Gastroesophageal sphincter (tissue), 4 donors: ENCODE results near the gene MYO15A. TPM values are rescaled to one million over a fixed set of nuclear protein-coding genes. Genes with fewer than 3 reads are reported as not detected.

Experiments
- ATAC-seq: fragments of 150-250 bp; one replicate; pipeline ENCODE4 v1.9.1; 2016; ENCODE audit warnings: mild to moderate bottlenecking, moderate library complexity
- H3K27ac ChIP-seq, 4 donors: fragments of 200-600 bp; sonication (generic) in 3 of 4; 1 replicate in 3 of 4; 2 replicates in 1 of 4; pipeline ENCODE4 v1.5.1; 2016 to 2019
- H3K27me3 ChIP-seq: fragments of 200-600 bp; sonication (generic); one replicate; pipeline ENCODE4 v1.5.1; 2019
- H3K36me3 ChIP-seq, 2 donors: fragments of 200-600 bp; sonication (generic); one replicate each; pipeline ENCODE4 v1.5.1; 2019; ENCODE audit warnings: control low read depth in 1 of 2
- H3K4me1 ChIP-seq, 3 donors: fragments of 200-600 bp; sonication (generic); 1 replicate in 2 of 3; 2 replicates in 1 of 3; pipeline ENCODE4 v1.5.1; 2016 to 2019; ENCODE audit warnings: control low read depth in 2 of 3
- H3K4me3 ChIP-seq, 2 donors: fragments of 200-600 bp; sonication (generic); one replicate each; pipeline ENCODE4 v1.5.1; 2019; ENCODE audit warnings: mild to moderate bottlenecking in 1 of 2, moderate library complexity in 1 of 2
- H3K9me3 ChIP-seq, 3 donors: fragments of 200-600 bp; sonication (generic); one replicate each; pipeline ENCODE4 v1.5.1; 2017 to 2019; ENCODE audit warnings: control low read depth in 2 of 3
- EP300 ChIP-seq: sonication (generic); formaldehyde crosslinking; IDR thresholded peaks from one replicate; pipeline ENCODE4 v1.6.1; 2017; ENCODE audit warnings: antibody characterized with exemption, mild to moderate bottlenecking
- POLR2A ChIP-seq, 2 donors: fragments of 450-650 bp; IDR thresholded peaks; one replicate each; pipeline ENCODE4 v1.6.1; 2017; ENCODE audit warnings: antibody characterized with exemption in 2 of 2, mild to moderate bottlenecking in 2 of 2, moderate library complexity in 1 of 2
- POLR2AphosphoS5 ChIP-seq: sonication (generic); formaldehyde crosslinking; IDR thresholded peaks from one replicate; pipeline ENCODE4 v1.6.1; 2017; ENCODE audit warnings: antibody characterized with exemption
- WGBS, 2 donors: methylation state at CpG; one replicate each; pipeline ENCODE4 v1.1.5; 2018; ENCODE audit warnings: low coverage in 1 of 2; 5-methylcytosine and 5-hydroxymethylcytosine counted together
- total RNA-seq, 4 donors: library from RNA; depleted of rRNA; stranded (reverse); fragments of >200 nt; gene quantifications; one replicate each; pipeline ENCODE4 v1.1.0, GENCODE V29; 2016
- TF ChIP-seq, protein P1 (sequence below), 4 experiments: fragments of 200-600 bp in 2 of 4; fragments of 450-650 bp in 2 of 4; sonication (generic) in 1 of 4; IDR thresholded peaks; one replicate each; pipeline ENCODE4 v1.5.1; 2017 to 2019; ENCODE audit warnings: antibody characterized with exemption in 4 of 4, mild to moderate bottlenecking in 2 of 4, moderate library complexity in 2 of 4

MYO15A gene
- total RNA-seq, 4 donors from 2014 or later = 0.59 to 1.2 (median 0.70) TPM

GRCh38 chr17:18139092-18139491 lies 30.5 kb downstream of the MYO15A start:
- H3K4me3 ChIP-seq = no peak overlapping the region
- H3K4me1 ChIP-seq = peaks cover 0 to 9% (median 0%) of the 10 kb centered on the region in 3 donors
- H3K27ac ChIP-seq = no peak overlapping the region
- WGBS, 2 donors = 100% methylated on average over 1 of the region's 2 CpGs; no CpG with 5 or more reads in 1 of the 2 donors
- H3K36me3 ChIP-seq = no peaks in the 10 kb centered on the region
- no peak for ATAC-seq
- H3K9me3 ChIP-seq = no peaks in the 10 kb centered on the region
- TF ChIP-seq POLR2A (IDR thresholded peaks at IDR 0.05) (no peak), EP300 (no peak), POLR2AphosphoS5 (no peak)
- TF ChIP-seq, protein P1, sequence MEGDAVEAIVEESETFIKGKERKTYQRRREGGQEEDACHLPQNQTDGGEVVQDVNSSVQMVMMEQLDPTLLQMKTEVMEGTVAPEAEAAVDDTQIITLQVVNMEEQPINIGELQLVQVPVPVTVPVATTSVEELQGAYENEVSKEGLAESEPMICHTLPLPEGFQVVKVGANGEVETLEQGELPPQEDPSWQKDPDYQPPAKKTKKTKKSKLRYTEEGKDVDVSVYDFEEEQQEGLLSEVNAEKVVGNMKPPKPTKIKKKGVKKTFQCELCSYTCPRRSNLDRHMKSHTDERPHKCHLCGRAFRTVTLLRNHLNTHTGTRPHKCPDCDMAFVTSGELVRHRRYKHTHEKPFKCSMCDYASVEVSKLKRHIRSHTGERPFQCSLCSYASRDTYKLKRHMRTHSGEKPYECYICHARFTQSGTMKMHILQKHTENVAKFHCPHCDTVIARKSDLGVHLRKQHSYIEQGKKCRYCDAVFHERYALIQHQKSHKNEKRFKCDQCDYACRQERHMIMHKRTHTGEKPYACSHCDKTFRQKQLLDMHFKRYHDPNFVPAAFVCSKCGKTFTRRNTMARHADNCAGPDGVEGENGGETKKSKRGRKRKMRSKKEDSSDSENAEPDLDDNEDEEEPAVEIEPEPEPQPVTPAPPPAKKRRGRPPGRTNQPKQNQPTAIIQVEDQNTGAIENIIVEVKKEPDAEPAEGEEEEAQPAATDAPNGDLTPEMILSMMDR (IDR thresholded peaks at IDR 0.05) = no peak
- H3K27me3 ChIP-seq = peaks cover 60% of the 10 kb centered on the region

GRCh38 chr17:18139498-18139897 lies 30.9 kb downstream of the MYO15A start:
- Histone ChIP-seq H3K27ac (no peak overlapping the region), H3K4me3 (no peak overlapping the region), H3K27me3 (peaks cover 64% of the 10 kb centered on the region), H3K9me3 (no peaks in the 10 kb centered on the region), H3K36me3 (no peaks in the 10 kb centered on the region), H3K4me1 (peaks cover 0 to 9% (median 0%) of the 10 kb centered on the region in 3 donors)
- 78 to 86% methylated on average over 1 to 11 of the region's 14 CpGs for WGBS, 2 donors
- TF ChIP-seq EP300 = no peak
- TF ChIP-seq POLR2A (IDR thresholded peaks at IDR 0.05) = no peak
- TF ChIP-seq POLR2AphosphoS5 = no peak
- TF ChIP-seq, protein P1 (IDR thresholded peaks at IDR 0.05) = no peak
- no peak for ATAC-seq

- no peak overlapping the region for H3K27ac ChIP-seq
- H3K4me3 ChIP-seq = no peak overlapping the region
- H3K4me1 ChIP-seq = peaks cover 0 to 9% (median 0%) of the 10 kb centered on the region in 3 donors
- H3K27me3 ChIP-seq = peaks cover 62% of the 10 kb centered on the region
- no peak for TF ChIP-seq POLR2A (IDR thresholded peaks at IDR 0.05)
- TF ChIP-seq, protein P1 (IDR thresholded peaks at IDR 0.05) = no peak
- TF ChIP-seq EP300 = no peak
- TF ChIP-seq POLR2AphosphoS5 = no peak
- H3K9me3 ChIP-seq = no peaks in the 10 kb centered on the region
- ATAC-seq = no peak
- no peaks in the 10 kb centered on the region for H3K36me3 ChIP-seq
- no CpG with 5 or more reads among the region's 3 CpGs for WGBS, 2 donors
Measured at GRCh38 chr17:18139949-18140348, 31.4 kb downstream of the MYO15A start.

DNA sequence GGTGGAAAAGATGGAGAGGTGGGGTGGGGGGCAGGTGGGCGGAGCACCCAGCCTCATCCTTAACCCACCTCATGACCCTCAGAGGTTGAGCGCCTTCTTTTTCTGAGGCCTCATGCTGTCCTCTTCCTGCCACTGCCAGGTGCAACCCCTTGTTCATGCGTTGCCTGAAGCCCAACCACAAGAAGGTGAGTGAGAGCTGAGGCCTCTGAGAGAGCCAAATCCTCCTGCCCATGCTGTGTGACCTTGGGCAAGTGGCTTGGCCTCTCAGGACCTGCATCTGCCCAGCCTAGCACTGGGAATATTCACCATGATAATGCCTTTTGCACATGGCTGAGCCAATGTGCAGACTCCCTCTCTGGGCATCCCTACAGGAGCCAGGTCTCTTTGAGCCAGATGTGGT lies 32.1 kb downstream of the MYO15A start:
- Histone ChIP-seq H3K4me1 (peaks cover 0 to 9% (median 0%) of the 10 kb centered on the region in 3 donors), H3K36me3 (no peaks in the 10 kb centered on the region), H3K27me3 (peaks cover 55% of the 10 kb centered on the region), H3K27ac (no peak overlapping the region), H3K9me3 (no peaks in the 10 kb centered on the region), H3K4me3 (no peak overlapping the region)
- no peak for ATAC-seq
- no peak for TF ChIP-seq POLR2A (IDR thresholded peaks at IDR 0.05)
- no peak for TF ChIP-seq EP300
- no peak for TF ChIP-seq POLR2AphosphoS5
- WGBS, 2 donors = no CpG with 5 or more reads among the region's 3 CpGs

DNA sequence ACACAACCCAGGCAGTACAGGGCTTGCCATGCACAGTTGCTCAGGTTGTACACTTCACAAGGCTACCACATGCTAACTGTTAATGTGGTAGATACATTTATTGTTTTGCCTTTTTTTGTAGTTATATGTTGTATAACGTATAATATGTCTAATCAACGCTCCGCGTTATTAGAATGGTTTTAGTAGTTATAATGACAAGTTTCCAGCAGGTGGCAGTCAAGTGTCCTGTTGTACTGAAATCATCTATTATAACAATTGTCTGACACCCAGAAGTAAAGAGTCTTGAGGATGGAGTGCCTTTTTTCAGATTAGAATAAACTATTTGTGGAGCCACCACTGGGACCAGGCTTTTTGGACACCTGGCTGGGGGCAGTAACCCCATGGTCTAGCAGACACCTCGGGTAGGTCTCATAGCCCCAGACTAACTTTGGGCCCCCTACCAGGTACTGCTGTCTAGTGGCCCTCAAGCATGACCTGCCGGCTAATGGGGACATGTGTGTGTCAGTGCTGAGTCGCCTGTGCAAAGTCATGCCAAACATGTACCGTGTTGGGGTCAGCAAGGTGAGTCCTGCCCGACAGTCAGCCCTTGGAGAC lies 32.8 kb downstream of the MYO15A start:
- TF ChIP-seq, protein P1 (IDR thresholded peaks at IDR 0.05) = peak in 3 of 4 experiments; percentile 62 to 76 (median 71)
- TF ChIP-seq EP300 = no peak
- Histone ChIP-seq H3K27me3 (peaks cover 48% of the 10 kb centered on the region), H3K36me3 (no peaks in the 10 kb centered on the region), H3K4me3 (no peak overlapping the region), H3K4me1 (peaks cover 0 to 9% (median 0%) of the 10 kb centered on the region in 3 donors), H3K27ac (no peak overlapping the region), H3K9me3 (no peaks in the 10 kb centered on the region)
- ATAC-seq = peak; percentile 34
- 12 to 27% methylated on average over 6 of the region's 9 CpGs for WGBS, 2 donors
